HCT116 (cell line): ENCODE results near the gene ZNF135. TPM values are rescaled to one million over a fixed set of nuclear protein-coding genes. Genes with fewer than 3 reads are reported as not detected.

ENCODE experiments used
- ATAC-seq: fragments of 200-7000 bp; cut with Tn5 transposase; 2 replicates; pipeline ENCODE4 v1.9.1; 2020; ENCODE audit warnings: mild to moderate bottlenecking, moderate library complexity
- BruUV-seq: library from RNA; stranded (reverse); fragments of 400-500 nt; replicated peaks from 2 replicates; lab custom pipeline; 2021; lab: Mats Ljungman, UMichigan
- CTCF ChIA-PET: fragments of 300-600 bp; sonication (Branson Sonifier 250); formaldehyde crosslinking; loops from one replicate; lab custom pipeline; 2021; ENCODE audit warnings: antibody characterized with exemption; lab: Charles Lee
- POLR2A ChIA-PET: fragments of 300-600, 350-600 bp; sonication (Branson Sonifier 250); formaldehyde crosslinking; loops from one replicate; lab custom pipeline; 2021; ENCODE audit warnings: antibody characterized with exemption; lab: Charles Lee
- RAD21 ChIA-PET, 2 experiments: fragments of 300-600 bp; sonication (Branson Sonifier 250); formaldehyde crosslinking; loops; one replicate each; lab custom pipeline; 2023; ENCODE audit warnings: low total read pairs in 2 of 2; ENCODE audit not compliant: uncharacterized antibody in 2 of 2, unreplicated experiment in 2 of 2, low non-redundant PET in 1 of 2; lab: Charles Lee
- DNase-seq: peaks from one replicate; pipeline ENCODE4 v3.0.0-alpha.2; 2010; ENCODE audit warnings: low read depth, low spot score
- H2AFZ ChIP-seq: fragments of 200-600 bp; shearing (Covaris generic), sonication (generic); 2 replicates; pipeline ENCODE4 v1.6.1; 2017; ENCODE audit warnings: low read depth, mixed run types, mixed read lengths, antibody characterized with exemption, low read length; ENCODE audit not compliant: poor library complexity, severe bottlenecking
- H3K27ac ChIP-seq: 2 replicates; pipeline ENCODE4 v1.5.1; 2012; ENCODE audit warnings: low read depth, low read length
- H3K27me3 ChIP-seq: fragments of 200-600 bp; sonication (generic); 2 replicates; pipeline ENCODE4 v1.6.1; 2016; ENCODE audit warnings: mixed run types, low read length, mixed read lengths; ENCODE audit not compliant: insufficient read depth
- H3K36me3 ChIP-seq, 2 experiments: fragments of 200-500 bp in 1 of 2; fragments of 200-600 bp in 1 of 2; sonication (Bioruptor generic) in 1 of 2; sonication (generic) in 1 of 2; 2 replicates each; pipeline versions ENCODE4 v1.5.1 to v1.6.1; 2014 to 2016; ENCODE audit warnings: low read length in 2 of 2, inconsistent platforms in 1 of 2, mixed read lengths in 1 of 2, mixed run types in 1 of 2; ENCODE audit not compliant: insufficient read depth in 2 of 2, control insufficient read depth in 1 of 2
- H3K4me1 ChIP-seq, 2 experiments: fragments of 200-600 bp in 1 of 2; sonication (generic) in 1 of 2; 2 replicates each; pipeline versions ENCODE4 v1.5.1 to v1.6.1; 2012 to 2017; ENCODE audit warnings: low read length in 2 of 2, inconsistent platforms in 1 of 2, mild to moderate bottlenecking in 1 of 2, mixed read lengths in 1 of 2, mixed run types in 1 of 2, moderate library complexity in 1 of 2; ENCODE audit not compliant: insufficient read depth in 2 of 2, control insufficient read depth in 1 of 2
- H3K4me2 ChIP-seq: fragments of 200-600 bp; sonication (generic); 2 replicates; pipeline ENCODE4 v1.6.1; 2017; ENCODE audit warnings: mixed run types, low read length, mixed read lengths
- H3K4me3 ChIP-seq, 2 experiments: fragments of 200-600 bp in 1 of 2; sonication (generic) in 1 of 2; replicated peaks in 1 of 2; 2 replicates each; pipeline ENCODE4 v1.5.1; 2011 to 2016; ENCODE audit warnings: low read length in 2 of 2, control low read depth in 1 of 2, low read depth in 1 of 2, mild to moderate bottlenecking in 1 of 2, mixed read lengths in 1 of 2, mixed run types in 1 of 2
- H3K79me2 ChIP-seq: fragments of 200-600 bp; sonication (generic); 2 replicates; pipeline ENCODE4 v1.6.1; 2017; ENCODE audit warnings: mild to moderate bottlenecking, mixed run types, low read length, moderate library complexity, mixed read lengths; ENCODE audit not compliant: insufficient read depth
- H3K9ac ChIP-seq: fragments of 200-600 bp; sonication (generic); 2 replicates; pipeline ENCODE4 v1.6.1; 2016; ENCODE audit warnings: low read length, mixed read lengths
- H3K9me2 ChIP-seq: fragments of 200-600 bp; sonication (generic), shearing (Covaris generic); 2 replicates; pipeline ENCODE4 v1.6.1; 2017; ENCODE audit warnings: mixed run types, mild to moderate bottlenecking, moderate library complexity; ENCODE audit not compliant: insufficient read depth
- H3K9me3 ChIP-seq, 2 experiments: fragments of 200-500 bp in 1 of 2; fragments of 200-600 bp in 1 of 2; sonication (Bioruptor generic) in 1 of 2; sonication (generic) in 1 of 2; 2 replicates each; pipeline ENCODE4 v1.6.1; 2014 to 2017; ENCODE audit warnings: low read length in 2 of 2, mixed read lengths in 2 of 2, inconsistent platforms in 1 of 2, low read depth in 1 of 2, mild to moderate bottlenecking in 1 of 2, mixed run types in 1 of 2, moderate library complexity in 1 of 2; ENCODE audit not compliant: control insufficient read depth in 1 of 2, insufficient read depth in 1 of 2
- H4K20me1 ChIP-seq: fragments of 200-600 bp; sonication (generic), shearing (Covaris generic); 2 replicates; pipeline ENCODE4 v1.6.1; 2017; ENCODE audit warnings: mixed run types, mild to moderate bottlenecking, moderate library complexity; ENCODE audit not compliant: insufficient read depth
- CBX3 ChIP-seq: IDR thresholded peaks from 2 replicates; pipeline ENCODE4 v1.6.1; 2012; ENCODE audit warnings: low read depth
- CEBPB ChIP-seq: IDR thresholded peaks from 2 replicates; pipeline ENCODE4 v1.6.1; 2012; ENCODE audit warnings: low read depth
- CTCF ChIP-seq, 3 experiments: fragments of 200-600 bp in 1 of 3; sonication (generic) in 1 of 3; IDR thresholded peaks in 2 of 3; conservative IDR thresholded peaks in 1 of 3; 2 replicates each; pipeline ENCODE4 v1.5.1; 2012 to 2017; ENCODE audit warnings: low read depth in 2 of 3, low read length in 2 of 3, antibody characterized with exemption in 1 of 3, borderline replicate concordance in 1 of 3, control low read depth in 1 of 3, mild to moderate bottlenecking in 1 of 3, mixed read lengths in 1 of 3, mixed run types in 1 of 3, moderate library complexity in 1 of 3; ENCODE audit not compliant: insufficient read depth in 1 of 3
- EGR1 ChIP-seq: IDR thresholded peaks from 2 replicates; pipeline ENCODE4 v1.6.1; 2012; ENCODE audit warnings: low read depth
- ELF1 ChIP-seq: IDR thresholded peaks from 2 replicates; pipeline ENCODE4 v1.6.1; 2012; ENCODE audit warnings: low read depth, borderline replicate concordance
- EZH2 ChIP-seq: fragments of 200-600 bp; sonication (generic); IDR thresholded peaks from 2 replicates; pipeline ENCODE4 v1.6.1; 2017; ENCODE audit warnings: antibody characterized with exemption, mixed run types
- EZH2phosphoT487 ChIP-seq: fragments of 200-600 bp; IDR thresholded peaks from 2 replicates; pipeline ENCODE4 v1.6.1; 2018; ENCODE audit warnings: antibody characterized with exemption, borderline replicate concordance
- FOSL1 ChIP-seq: IDR thresholded peaks from 2 replicates; pipeline ENCODE4 v1.6.1; 2012; ENCODE audit warnings: low read depth
- JUND ChIP-seq: IDR thresholded peaks from 2 replicates; pipeline ENCODE4 v1.6.1; 2012
- MAX ChIP-seq: IDR thresholded peaks from 2 replicates; pipeline ENCODE4 v1.6.1; 2012
- POLR2A ChIP-seq: IDR thresholded peaks from 2 replicates; pipeline ENCODE4 v1.7.0; 2011; ENCODE audit warnings: borderline replicate concordance; ENCODE audit not compliant: insufficient read depth, insufficient read length; ENCODE audit errors: extremely low read depth
- POLR2AphosphoS5 ChIP-seq: IDR thresholded peaks from 2 replicates; pipeline ENCODE4 v1.6.1; 2011; ENCODE audit warnings: mild to moderate bottlenecking, low read depth, low read length, moderate library complexity
- RAD21 ChIP-seq: IDR thresholded peaks from 2 replicates; pipeline ENCODE4 v1.6.1; 2012; ENCODE audit warnings: low read depth, mild to moderate bottlenecking
- SIN3A ChIP-seq: IDR thresholded peaks from 2 replicates; pipeline ENCODE4 v1.6.1; 2012; ENCODE audit warnings: low read depth
- SP1 ChIP-seq: IDR thresholded peaks from 2 replicates; pipeline ENCODE4 v1.6.1; 2012; ENCODE audit warnings: low read depth
- SRF ChIP-seq: IDR thresholded peaks from 2 replicates; pipeline ENCODE4 v1.6.1; 2012; ENCODE audit warnings: low read depth
- TCF7L2 ChIP-seq: IDR thresholded peaks from 2 replicates; pipeline ENCODE4 v1.7.0; 2011; ENCODE audit warnings: borderline replicate concordance, inconsistent platforms; ENCODE audit not compliant: insufficient read depth, insufficient read length; ENCODE audit errors: extremely low read depth
- ZNF274 ChIP-seq: fragments of 200-500 bp; sonication (Bioruptor generic); IDR thresholded peaks from 2 replicates; pipeline ENCODE4 v1.6.1; 2014; ENCODE audit warnings: mild to moderate bottlenecking, low read depth, low read length, inconsistent platforms
- intact Hi-C: fragments of 100-400 bp; cut with micrococcal nuclease; formaldehyde crosslinking; loops from 2 replicates; pipeline ENCODE4 v1.10.0; 2022
- total RNA-seq: library from RNA; stranded (reverse); gene quantifications from one replicate; pipeline ENCODE4 v1.2.1, GENCODE V29; 2021; ENCODE audit not compliant: unreplicated experiment

The ZNF135 gene
- total RNA-seq, 1 experiment from 2014 or later: not detected

- ChIA-PET POLR2A (no interaction called here), CTCF (no interaction called here), RAD21 (no interaction called here)
- Histone ChIP-seq H3K79me2 (no peaks in the 10 kb centered on the region), H3K27me3 (no peaks in the 10 kb centered on the region), H3K27ac (no peak overlapping the region), H3K4me3 (no peak overlapping the region), H3K9me2 (no peaks in the 10 kb centered on the region), H3K4me1 (no peaks in the 10 kb centered on the region), H3K4me2 (no peak overlapping the region), H3K36me3 (no peaks in the 10 kb centered on the region), H4K20me1 (no peaks in the 10 kb centered on the region), H3K9ac (no peak overlapping the region), H3K9me3 (peaks cover 0 to 10% of the 10 kb centered on the region in 2 experiments; a peak in 2 of 4 replicates), H2AFZ (no peak overlapping the region)
- ATAC-seq (no peak), DNase-seq (no peak)
- intact Hi-C loops: no loop called here
- BruUV-seq: no TSS peak
- TF ChIP-seq MAX (no peak), ZNF274 (no peak), SP1 (no peak), JUND (no peak), EZH2 (no peak), CEBPB (no peak)
These were observed 21.0 kb upstream of the ZNF135 start for GRCh38 chr19:58037927-58038687.

GRCh38 chr19:58038688-58039204 lies 20.3 kb upstream of the ZNF135 start:
- ChIA-PET CTCF (no interaction called here), RAD21 (no interaction called here), POLR2A (no interaction called here)
- Histone ChIP-seq H2AFZ (no peak overlapping the region), H4K20me1 (no peaks in the 10 kb centered on the region), H3K9me2 (no peaks in the 10 kb centered on the region), H3K4me3 (no peak overlapping the region), H3K9me3 (peaks cover 0 to 10% of the 10 kb centered on the region in 2 experiments; a peak in 2 of 4 replicates), H3K79me2 (no peaks in the 10 kb centered on the region), H3K4me2 (no peak overlapping the region), H3K27me3 (no peaks in the 10 kb centered on the region), H3K36me3 (no peaks in the 10 kb centered on the region), H3K9ac (no peak overlapping the region), H3K27ac (no peak overlapping the region), H3K4me1 (no peaks in the 10 kb centered on the region)
- BruUV-seq: no TSS peak
- intact Hi-C loops: no loop called here
- ATAC-seq: no peak
- no peak for DNase-seq
- TF ChIP-seq SIN3A (no peak), POLR2AphosphoS5 (no peak), ELF1 (no peak), CTCF (IDR thresholded peaks at IDR 0.05 in 2 of 3, conservative IDR thresholded peaks at IDR 0.05 in 1 of 3; ENCODE audit: borderline replicate concordance in 1 of 3, insufficient read depth in 1 of 3, low read depth in 2 of 3, low read length in 2 of 3) (no peak), EZH2 (no peak), POLR2A (no peak), JUND (no peak), FOSL1 (no peak), EZH2phosphoT487 (no peak), SRF (no peak), TCF7L2 (no peak), CBX3 (no peak), CEBPB (no peak), RAD21 (no peak), ZNF274 (no peak), EGR1 (no peak)
